B cell (primary cell): ENCODE measurements around the gene SEC61B. TPM values are rescaled to one million over a fixed set of nuclear protein-coding genes. Genes with fewer than 3 reads are reported as not detected.

ENCODE experiments used
- ATAC-seq: fragments of 200-7000 bp; cut with Tn5 transposase; one replicate; pipeline ENCODE4 v1.10.0; 2021; ENCODE audit warnings: low read depth, mild to moderate bottlenecking, moderate number of reproducible peaks, moderate library complexity
- CTCF ChIA-PET: fragments of 350-600 bp; sonication (Branson Sonifier 250); formaldehyde crosslinking; loops from one replicate; lab custom pipeline; 2021; ENCODE audit warnings: antibody characterized with exemption, inconsistent platforms; lab: Charles Lee
- POLR2A ChIA-PET: fragments of 350-600 bp; sonication (Branson Sonifier 250); formaldehyde crosslinking; loops from one replicate; lab custom pipeline; 2021; ENCODE audit warnings: antibody characterized with exemption; lab: Charles Lee
- DNase-seq: peaks from one replicate; pipeline ENCODE4 v3.0.0; 2013
- H2AFZ ChIP-seq: 2 replicates; pipeline ENCODE4 v1.6.1; 2012; ENCODE audit warnings: mild to moderate bottlenecking, low read depth, low read length; ENCODE audit not compliant: insufficient read depth, poor library complexity, severe bottlenecking
- H3K27ac ChIP-seq, 2 donors: 1 replicate in 1 of 2; 2 replicates in 1 of 2; pipeline ENCODE4 v1.5.1; 2012 to 2013; ENCODE audit warnings: low read length in 2 of 2, mild to moderate bottlenecking in 2 of 2, moderate library complexity in 1 of 2
- H3K27me3 ChIP-seq, 4 experiments: fragments of 200-600 bp in 1 of 4; sonication (generic) in 1 of 4; replicated peaks in 1 of 4; 1 replicate in 2 of 4; 2 replicates in 2 of 4; pipeline versions ENCODE4 v1.6.1 to v1.7.0; 2013 to 2016; ENCODE audit warnings: low read length in 3 of 4, mild to moderate bottlenecking in 2 of 4, mixed read lengths in 1 of 4, moderate library complexity in 1 of 4; ENCODE audit not compliant: insufficient read depth in 4 of 4, control insufficient read depth in 3 of 4; ENCODE audit errors: control extremely low read depth in 1 of 4
- H3K36me3 ChIP-seq, 2 experiments: replicated peaks in 1 of 2; 1 replicate in 1 of 2; 2 replicates in 1 of 2; pipeline versions ENCODE4 v1.6.1 to v1.7.1; 2013; ENCODE audit warnings: low read length in 1 of 2; ENCODE audit not compliant: insufficient read depth in 2 of 2, control insufficient read depth in 1 of 2; ENCODE audit errors: control extremely low read depth in 1 of 2, extremely low read depth in 1 of 2
- H3K4me1 ChIP-seq, 2 donors: fragments of 200-600 bp in 1 of 2; sonication (generic) in 1 of 2; 1 replicate in 1 of 2; 2 replicates in 1 of 2; pipeline versions ENCODE4 v1.5.1 to v1.6.1; 2013 to 2017; ENCODE audit warnings: low read length in 2 of 2; ENCODE audit not compliant: control insufficient read depth in 2 of 2, insufficient read depth in 2 of 2
- H3K4me2 ChIP-seq: replicated peaks from 2 replicates; pipeline ENCODE3; 2012; ENCODE audit warnings: mild to moderate bottlenecking, low read depth, low read length; ENCODE audit not compliant: poor library complexity, severe bottlenecking
- H3K4me3 ChIP-seq, 5 experiments: fragments of 200-600 bp in 1 of 5; sonication (generic) in 1 of 5; 1 replicate in 3 of 5; 2 replicates in 2 of 5; pipeline versions ENCODE4 v1.5.1 to v1.7.0; 2011 to 2016; ENCODE audit warnings: low read length in 4 of 5, mild to moderate bottlenecking in 4 of 5, low read depth in 2 of 5, control low read depth in 1 of 5, moderate library complexity in 1 of 5; ENCODE audit not compliant: insufficient read depth in 1 of 5; ENCODE audit errors: control extremely low read depth in 1 of 5, extremely low read depth in 1 of 5
- H3K79me2 ChIP-seq: fragments of 200-600 bp; sonication (generic); one replicate; pipeline ENCODE4 v1.6.0; 2016; ENCODE audit warnings: low read length; ENCODE audit not compliant: control insufficient read depth, insufficient read depth
- H3K9ac ChIP-seq: fragments of 200-600 bp; sonication (generic); 2 replicates; pipeline ENCODE4 v1.6.1; 2017; ENCODE audit warnings: mild to moderate bottlenecking, low read length, moderate library complexity
- H3K9me3 ChIP-seq, 3 donors: one replicate each; pipeline versions ENCODE4 v1.6.1 to v1.7.1; 2013; ENCODE audit warnings: low read length in 2 of 3; ENCODE audit not compliant: control insufficient read depth in 2 of 3, insufficient read depth in 1 of 3; ENCODE audit errors: control extremely low read depth in 1 of 3
- H4K20me1 ChIP-seq: 2 replicates; pipeline ENCODE4 v1.6.0; 2012; ENCODE audit warnings: mild to moderate bottlenecking, low read length; ENCODE audit not compliant: insufficient read depth, control insufficient read depth, poor library complexity, severe bottlenecking
- H3K27ac Mint-ChIP-seq: one replicate; pipeline ENCODE4 v1.8.0; 2021; ENCODE audit warnings: mixed read lengths
- H3K27me3 Mint-ChIP-seq: one replicate; pipeline ENCODE4 v1.8.0; 2021; ENCODE audit warnings: mixed read lengths
- H3K4me1 Mint-ChIP-seq: one replicate; pipeline ENCODE4 v1.8.0; 2021; ENCODE audit warnings: mixed read lengths
- H3K4me3 Mint-ChIP-seq: one replicate; pipeline ENCODE4 v1.8.0; 2021; ENCODE audit warnings: mixed read lengths
- H3K9me3 Mint-ChIP-seq: one replicate; pipeline ENCODE4 v1.8.0; 2022; ENCODE audit warnings: mixed read lengths; ENCODE audit not compliant: insufficient read depth
- CTCF ChIP-seq: fragments of 200-600 bp; IDR thresholded peaks from one replicate; pipeline ENCODE4 v1.8.0; 2022; ENCODE audit warnings: antibody characterized with exemption, mild to moderate bottlenecking
- EZH2 ChIP-seq: IDR thresholded peaks from 2 replicates; pipeline ENCODE4 v1.6.1; 2012; ENCODE audit warnings: borderline replicate concordance, low read depth, mild to moderate bottlenecking, moderate library complexity, low read length; ENCODE audit not compliant: insufficient read depth, poor library complexity, severe bottlenecking
- whole genome bisulfite sequencing: methylation state at CpG from one replicate; pipeline ENCODE4 v1.1.5; 2013; ENCODE audit warnings: missing lambda C conversion rate; ENCODE audit not compliant: insufficient coverage; 5-methylcytosine and 5-hydroxymethylcytosine counted together
- intact Hi-C: fragments of 100-400 bp; cut with micrococcal nuclease; formaldehyde crosslinking; loops from one replicate; pipeline ENCODE4 v1.10.0; 2022
- polyA plus RNA-seq: library from polyadenylated mRNA; depleted of rRNA; stranded (reverse); fragments of >200 nt; gene quantifications from 2 replicates; pipeline ENCODE4 v1.2.3, GENCODE V29; 2012
- total RNA-seq, 2 donors: library from RNA; stranded (reverse); fragments of 120-200 nt in 1 of 2; gene quantifications; 1 replicate in 1 of 2; 2 replicates in 1 of 2; pipeline versions ENCODE4 v1.2.3 to v1.2.4, GENCODE V29; 2013 to 2022

SEC61B gene
- total and polyA plus RNA-seq, 2 donors (not counting 1 experiment from before 2014, with no cell fraction given) = 70.2 to 92.1 TPM

- Mint-ChIP-seq H3K27me3 (no peaks in the 10 kb centered on the region), H3K4me1 (peaks cover 24% of the 10 kb centered on the region), H3K4me3 (no peak overlapping the region), H3K9me3 (no peaks in the 10 kb centered on the region), H3K27ac (no peak overlapping the region)
- 100% methylated on average over 1 of the region's 1 CpG for WGBS
- peaks cover 11 to 21% of the 10 kb centered on the region in 2 donors for H3K4me1 ChIP-seq
- POLR2A ChIA-PET = no interaction called here
- H3K4me2 ChIP-seq = no peak overlapping the region
- intact Hi-C loops = no loop called here
- no peak overlapping the region for H3K9ac ChIP-seq
- DNase-seq = no peak
- CTCF ChIA-PET = interaction anchor here (0.8 to 1.3 kb wide), 3 partner anchors 10 to 74 kb away, joined by 3 to 5 read pairs (median 4); no protein-coding TSS in a partner anchor
- ATAC-seq = no peak
- no peak overlapping the region for H2AFZ ChIP-seq
- H3K27ac ChIP-seq = no peak overlapping the region
- no peaks in the 10 kb centered on the region for H3K36me3 ChIP-seq
- TF ChIP-seq CTCF = no peak
- no peak for TF ChIP-seq EZH2
- H3K9me3 ChIP-seq = no peaks in the 10 kb centered on the region
- H3K27me3 ChIP-seq = no peaks in the 10 kb centered on the region
- no peaks in the 10 kb centered on the region for H4K20me1 ChIP-seq
- no peak overlapping the region for H3K4me3 ChIP-seq
- H3K79me2 ChIP-seq = no peaks in the 10 kb centered on the region
These were observed 33.6 kb downstream of the SEC61B start for GRCh38 chr9:99255651-99256050.

- ChIA-PET CTCF (interaction anchor here (1.1 to 3.0 kb wide), 5 partner anchors 8 to 76 kb away, joined by 3 to 14 read pairs (median 4); no protein-coding TSS in a partner anchor), POLR2A (interaction anchor here (1.8 kb wide), 1 partner anchor 36 kb away, joined by 5 read pairs; the partner anchor contains the start of genes ALG2 and SEC61B)
- peaks cover 33% of the 10 kb centered on the region for H3K4me1 Mint-ChIP-seq
- Histone ChIP-seq H3K79me2 (no peaks in the 10 kb centered on the region), H3K9me3 (no peaks in the 10 kb centered on the region), H2AFZ (no peak overlapping the region), H3K27me3 (no peaks in the 10 kb centered on the region), H3K27ac (no peak overlapping the region), H3K4me3 (no peak overlapping the region), H3K9ac (no peak overlapping the region), H3K4me2 (no peak overlapping the region), H3K4me1 (peaks cover 11 to 21% of the 10 kb centered on the region in 2 donors), H4K20me1 (no peaks in the 10 kb centered on the region), H3K36me3 (no peaks in the 10 kb centered on the region)
- TF ChIP-seq CTCF = no peak
- TF ChIP-seq EZH2 = no peak
- H3K27me3 Mint-ChIP-seq = no peaks in the 10 kb centered on the region
- intact Hi-C loops = no loop called here
- DNase-seq = no peak
- WGBS = 91% methylated on average over 8 of the region's 8 CpGs
- H3K27ac Mint-ChIP-seq = no peak overlapping the region
- ATAC-seq = no peak
- no peaks in the 10 kb centered on the region for H3K9me3 Mint-ChIP-seq
- H3K4me3 Mint-ChIP-seq = no peak overlapping the region
These were observed 35.8 kb downstream of the SEC61B start for GRCh38 chr9:99257723-99258389.
